ENCODE data around the gene TTC13. TPM values are rescaled to one million over a fixed set of nuclear protein-coding genes. Genes with fewer than 3 reads are reported as not detected.
"Not testable (repeated sequence)": the region's sequence is repeated elsewhere in the genome, so short reads cannot be mapped to it uniquely, and the experiment has no call there.

Gene TTC13
- total and polyA plus RNA-seq, 2 of the 4 experiments (the other 2 are of a cell fraction): 6.1 to 9.1 TPM

- no peak overlapping the region for H2AK9ac ChIP-seq (replicated peaks; ENCODE audit: low read depth, low read length, poor library complexity)
- WGBS, 2 experiments (ENCODE audit: extremely low coverage in 2 of 2, insufficient read length in 1 of 2): 100% methylated on average over 2 of the region's 9 CpGs; no CpG with 5 or more reads in 1 of the 2 experiments
- no peak overlapping the region for H4K8ac ChIP-seq (ENCODE audit: low read depth in 2 of 2, low read length in 2 of 2)
- no peak overlapping the region for H2BK5ac ChIP-seq (ENCODE audit: low read depth, low read length, poor library complexity, severe bottlenecking)
- BruUV-seq (replicated peaks): no TSS peak
- no peak overlapping the region for H2AFZ ChIP-seq (replicated peaks; ENCODE audit: low read length, poor library complexity)
- H3K4me3 ChIP-seq (ENCODE audit: insufficient read depth, low read depth, low read length): no peak overlapping the region
- no peaks in the 10 kb centered on the region for H3K9me3 ChIP-seq (ENCODE audit: control insufficient read depth, insufficient read depth, low read length)
- peaks cover 18% of the 10 kb centered on the region for H3K9me1 ChIP-seq (ENCODE audit: insufficient read depth, low read length)
- H2AK5ac ChIP-seq (ENCODE audit: low read depth, low read length): no peak overlapping the region
- H3K14ac ChIP-seq (replicated peaks; ENCODE audit: low read depth, low read length): no peak overlapping the region
- no peak overlapping the region for H3K4ac ChIP-seq (ENCODE audit: low read depth, low read length)
- H3K4me1 ChIP-seq (ENCODE audit: control insufficient read depth, insufficient read depth, low read length): peaks cover 9% of the 10 kb centered on the region
- peaks cover 0 to 14% of the 10 kb centered on the region in 2 experiments; a peak in 1 of 4 replicates for H3K79me1 ChIP-seq (ENCODE audit: low read depth in 1 of 2, low read length in 2 of 2)
- POLR2A ChIA-PET (ENCODE audit: unreplicated experiment): no interaction called here
- no peaks in the 10 kb centered on the region for H3K27me3 ChIP-seq (ENCODE audit: control insufficient read depth, insufficient read depth, low read length)
- no peak overlapping the region for H2BK120ac ChIP-seq (ENCODE audit: low read depth, low read length)
- in situ Hi-C loops (cut with MboI; ENCODE audit: low sequenced_read_pairs) (no loop called here), dilution Hi-C loops (cut with HindIII; ENCODE audit: low sequenced_read_pairs, unreplicated experiment) (no loop called here), intact Hi-C loops (cut with micrococcal nuclease) (no loop called here)
- TF ChIP-seq MAFK (IDR thresholded peaks at IDR 0.05; ENCODE audit: low read depth, low read length): no peak
- TF ChIP-seq RFX5 (IDR thresholded peaks at IDR 0.05; ENCODE audit: low read depth, low read length): no peak
- no peak for TF ChIP-seq RCOR1 (IDR thresholded peaks at IDR 0.05; ENCODE audit: insufficient replicate concordance, low read length)
- no peak for TF ChIP-seq SMC3 (IDR thresholded peaks at IDR 0.05; ENCODE audit: low read depth, low read length)
- TF ChIP-seq CEBPB (IDR thresholded peaks at IDR 0.05; ENCODE audit: low read depth, low read length): no peak
- TF ChIP-seq MAZ (IDR thresholded peaks at IDR 0.05; ENCODE audit: borderline replicate concordance, low read depth, low read length): no peak
- H4K91ac ChIP-seq (ENCODE audit: insufficient read depth, low read depth, low read length): no peak overlapping the region
- H3K18ac ChIP-seq (ENCODE audit: low read depth, low read length): no peak overlapping the region
- CTCF ChIA-PET: no interaction called here
- DNase-seq (no peak), ATAC-seq (ENCODE audit: low read depth) (no peak)
- no peak overlapping the region for H3K9ac ChIP-seq (ENCODE audit: low read depth, low read length)
- no peak overlapping the region for H3K56ac ChIP-seq (ENCODE audit: extremely low read depth, insufficient read depth, low read length)
- H3K36me3 ChIP-seq (ENCODE audit: control insufficient read depth, insufficient read depth, low read length): peaks cover 7% of the 10 kb centered on the region
- H2BK20ac ChIP-seq (ENCODE audit: low read depth, low read length): no peak overlapping the region
- H3K23ac ChIP-seq (ENCODE audit: low read depth, low read length): no peak overlapping the region
- no peak overlapping the region for H3K27ac ChIP-seq (ENCODE audit: insufficient read depth, low read length)
- H4K5ac ChIP-seq (ENCODE audit: low read depth, low read length): no peak overlapping the region
- no peaks in the 10 kb centered on the region; the same call in 1 of the 2 replicates for H4K20me1 ChIP-seq (ENCODE audit: insufficient read depth, low read length)
- H2BK15ac ChIP-seq (ENCODE audit: low read depth, low read length): no peak overlapping the region
- no peak overlapping the region for H3K4me2 ChIP-seq (ENCODE audit: low read depth, low read length)
Measured at GRCh38 chr1:231023150-231023549, 44.5 kb upstream of the TTC13 start.

GRCh38 chr1:231022543-231022942 lies 43.9 kb upstream of the TTC13 start:
- in situ Hi-C loops (cut with MboI; ENCODE audit: low sequenced_read_pairs); BruUV-seq (replicated peaks); H3K56ac ChIP-seq (ENCODE audit: extremely low read depth, insufficient read depth, low read length); H4K8ac ChIP-seq (ENCODE audit: low read depth in 2 of 2, low read length in 2 of 2); H3K18ac ChIP-seq (ENCODE audit: low read depth, low read length); ATAC-seq (ENCODE audit: low read depth); H3K4me2 ChIP-seq (ENCODE audit: low read depth, low read length); H3K23ac ChIP-seq (ENCODE audit: low read depth, low read length); dilution Hi-C loops (cut with HindIII; ENCODE audit: low sequenced_read_pairs, unreplicated experiment); H3K27ac ChIP-seq (ENCODE audit: insufficient read depth, low read length); H3K4me1 ChIP-seq (ENCODE audit: control insufficient read depth, insufficient read depth, low read length); H2AK9ac ChIP-seq (replicated peaks; ENCODE audit: low read depth, low read length, poor library complexity); H2BK120ac ChIP-seq (ENCODE audit: low read depth, low read length); H3K4me3 ChIP-seq (ENCODE audit: insufficient read depth, low read depth, low read length); H3K36me3 ChIP-seq (ENCODE audit: control insufficient read depth, insufficient read depth, low read length); H4K5ac ChIP-seq (ENCODE audit: low read depth, low read length); H3K9ac ChIP-seq (ENCODE audit: low read depth, low read length); H2AFZ ChIP-seq (replicated peaks; ENCODE audit: low read length, poor library complexity); H3K4ac ChIP-seq (ENCODE audit: low read depth, low read length); POLR2A ChIA-PET (ENCODE audit: unreplicated experiment); intact Hi-C loops (cut with micrococcal nuclease); H2BK5ac ChIP-seq (ENCODE audit: low read depth, low read length, poor library complexity, severe bottlenecking); H3K9me3 ChIP-seq (ENCODE audit: control insufficient read depth, insufficient read depth, low read length); H3K14ac ChIP-seq (replicated peaks; ENCODE audit: low read depth, low read length); H2BK20ac ChIP-seq (ENCODE audit: low read depth, low read length); H3K27me3 ChIP-seq (ENCODE audit: control insufficient read depth, insufficient read depth, low read length); H4K20me1 ChIP-seq (ENCODE audit: insufficient read depth, low read length); H2BK15ac ChIP-seq (ENCODE audit: low read depth, low read length); CTCF ChIA-PET; H2AK5ac ChIP-seq (ENCODE audit: low read depth, low read length); DNase-seq; H4K91ac ChIP-seq (ENCODE audit: insufficient read depth, low read depth, low read length): not testable (repeated sequence)
- 87% methylated on average over 5 of the region's 7 CpGs; no CpG with 5 or more reads in 1 of the 2 experiments for WGBS, 2 experiments (ENCODE audit: extremely low coverage in 2 of 2, insufficient read length in 1 of 2)
- peaks cover 0 to 14% of the 10 kb centered on the region in 2 experiments; a peak in 1 of 4 replicates for H3K79me1 ChIP-seq (ENCODE audit: low read depth in 1 of 2, low read length in 2 of 2)
- peaks cover 17% of the 10 kb centered on the region for H3K9me1 ChIP-seq (ENCODE audit: insufficient read depth, low read length)
